ENCODE data around the gene CEND1. TPM values are rescaled to one million over a fixed set of nuclear protein-coding genes. Genes with fewer than 3 reads are reported as not detected.

The CEND1 gene
- under 1 TPM; 0.20 to 0.60 TPM for total RNA-seq

GRCh38 chr11:789943-790342, at the start of gene CEND1:
Gene CEND1, minus strand, starts transcription at chr11:790090. Its CDS starts 1,514 bp downstream, at chr11:788576.
- H3K4me3 Mint-ChIP-seq: no peak within 1 kb of the TSS

GRCh38 chr11:839280-839623, 49.4 kb upstream of the CEND1 start:
- H3K4me3 Mint-ChIP-seq: no peak overlapping the region
- ChIA-PET CTCF (no interaction called here), POLR2A (no interaction called here)
- H3K4me1 Mint-ChIP-seq: peaks cover 24% of the 10 kb centered on the region
- H3K27ac Mint-ChIP-seq: no peak overlapping the region
- peaks cover 2% of the 10 kb centered on the region for H3K27me3 Mint-ChIP-seq
- H3K36me3 Mint-ChIP-seq (ENCODE audit: low read depth): peaks cover 5% of the 10 kb centered on the region
- H3K9me3 Mint-ChIP-seq: no peaks in the 10 kb centered on the region
- no peak for DNase-seq

More at GRCh38 chr11:789943-790342, at the start of gene CEND1:
- POLR2A ChIA-PET: no interaction called here
- peak; percentile 47 for DNase-seq
- H3K27ac Mint-ChIP-seq: no peak within 1 kb of the TSS
- no peaks in the 10 kb centered on the region for H3K9me3 Mint-ChIP-seq
- no peaks in the 10 kb centered on the region for H3K27me3 Mint-ChIP-seq
- CTCF ChIA-PET: interaction anchor here (1.1 kb wide), 1 partner anchor 29 kb away, joined by 3 read pairs; the partner anchor contains the start of gene PNPLA2
- H3K36me3 Mint-ChIP-seq (ENCODE audit: low read depth): peaks cover 4% of the 10 kb centered on the region
- peaks cover 13% of the 10 kb centered on the region for H3K4me1 Mint-ChIP-seq

- peaks cover 26% of the 10 kb centered on the region for H3K4me1 Mint-ChIP-seq
- no peak overlapping the region for H3K27ac Mint-ChIP-seq
- H3K36me3 Mint-ChIP-seq (ENCODE audit: low read depth): peaks cover 5% of the 10 kb centered on the region
- POLR2A ChIA-PET: no interaction called here
- CTCF ChIA-PET: interaction anchor here (0.7 to 0.9 kb wide), 2 partner anchors 10 to 68 kb away, joined by 3 read pairs; no protein-coding TSS in a partner anchor
- H3K4me3 Mint-ChIP-seq: no peak overlapping the region
- no peak for DNase-seq
- H3K9me3 Mint-ChIP-seq: no peaks in the 10 kb centered on the region
- peaks cover 5% of the 10 kb centered on the region for H3K27me3 Mint-ChIP-seq
Observed at GRCh38 chr11:838441-839279, 48.8 kb upstream of the CEND1 start.

GRCh38 chr11:837990-838307, 48.1 kb upstream of the CEND1 start:
- no peak for DNase-seq
- ChIA-PET POLR2A (no interaction called here), CTCF (interaction anchor here (0.7 to 0.9 kb wide), 2 partner anchors 11 to 68 kb away, joined by 3 read pairs; no protein-coding TSS in a partner anchor)
- no peak overlapping the region for H3K27ac Mint-ChIP-seq
- H3K27me3 Mint-ChIP-seq: peaks cover 4% of the 10 kb centered on the region
- peaks cover 5% of the 10 kb centered on the region for H3K36me3 Mint-ChIP-seq (ENCODE audit: low read depth)
- no peaks in the 10 kb centered on the region for H3K9me3 Mint-ChIP-seq
- peaks cover 24% of the 10 kb centered on the region for H3K4me1 Mint-ChIP-seq
- H3K4me3 Mint-ChIP-seq: no peak overlapping the region

GRCh38 chr11:837189-837989, 47.5 kb upstream of the CEND1 start:
- Mint-ChIP-seq H3K4me1 (peaks cover 24% of the 10 kb centered on the region), H3K27me3 (peaks cover 4% of the 10 kb centered on the region), H3K27ac (no peak overlapping the region), H3K36me3 (ENCODE audit: low read depth) (peaks cover 5% of the 10 kb centered on the region), H3K9me3 (no peaks in the 10 kb centered on the region), H3K4me3 (no peak overlapping the region)
- CTCF ChIA-PET: interaction anchor here (0.9 kb wide), 1 partner anchor 11 kb away, joined by 3 read pairs; no protein-coding TSS in a partner anchor
- POLR2A ChIA-PET: no interaction called here
- DNase-seq: no peak

- H3K36me3 Mint-ChIP-seq (ENCODE audit: low read depth): peaks cover 5% of the 10 kb centered on the region
- DNase-seq: no peak
- peaks cover 27% of the 10 kb centered on the region for H3K4me1 Mint-ChIP-seq
- CTCF ChIA-PET: no interaction called here
- H3K27me3 Mint-ChIP-seq: peaks cover 8% of the 10 kb centered on the region
- no peak overlapping the region for H3K27ac Mint-ChIP-seq
- H3K9me3 Mint-ChIP-seq: no peaks in the 10 kb centered on the region
- H3K4me3 Mint-ChIP-seq: no peak overlapping the region
- POLR2A ChIA-PET: no interaction called here
Observed at GRCh38 chr11:836700-837099, 46.8 kb upstream of the CEND1 start.

- H3K9me3 Mint-ChIP-seq: no peaks in the 10 kb centered on the region
- no peak overlapping the region for H3K27ac Mint-ChIP-seq
- H3K27me3 Mint-ChIP-seq: peaks cover 12% of the 10 kb centered on the region
- H3K4me1 Mint-ChIP-seq: peaks cover 28% of the 10 kb centered on the region
- ChIA-PET POLR2A (no interaction called here), CTCF (interaction anchor here (5.5 kb wide), 1 partner anchor 11 kb away, joined by 19 read pairs; no protein-coding TSS in a partner anchor)
- H3K4me3 Mint-ChIP-seq: no peak overlapping the region
- H3K36me3 Mint-ChIP-seq (ENCODE audit: low read depth): peaks cover 5% of the 10 kb centered on the region
- DNase-seq: no peak
Observed at GRCh38 chr11:836274-836673, 46.4 kb upstream of the CEND1 start.

GRCh38 chr11:834371-835316, 44.8 kb upstream of the CEND1 start:
- Mint-ChIP-seq H3K27me3 (peaks cover 23% of the 10 kb centered on the region), H3K4me1 (peaks cover 19% of the 10 kb centered on the region), H3K27ac (no peak overlapping the region), H3K9me3 (no peaks in the 10 kb centered on the region), H3K36me3 (ENCODE audit: low read depth) (peaks cover 2% of the 10 kb centered on the region), H3K4me3 (peak overlapping the region; percentile 67)
- DNase-seq: no peak
- CTCF ChIA-PET: interaction anchor here (1.1 to 5.5 kb wide), 4 partner anchors 13 to 37 kb away, joined by 3 to 19 read pairs (median 4); partner anchors contain the start of gene PNPLA2
- POLR2A ChIA-PET: no interaction called here

- no peaks in the 10 kb centered on the region for H3K9me3 Mint-ChIP-seq
- H3K36me3 Mint-ChIP-seq (ENCODE audit: low read depth): peaks cover 2% of the 10 kb centered on the region
- CTCF ChIA-PET: interaction anchor here (1.1 to 5.5 kb wide), 3 partner anchors 14 to 36 kb away, joined by 3 to 19 read pairs (median 3); no protein-coding TSS in a partner anchor
- H3K27ac Mint-ChIP-seq: no peak overlapping the region
- H3K4me3 Mint-ChIP-seq: peak overlapping the region; percentile 67
- POLR2A ChIA-PET: no interaction called here
- H3K4me1 Mint-ChIP-seq: peaks cover 27% of the 10 kb centered on the region
- H3K27me3 Mint-ChIP-seq: peaks cover 30% of the 10 kb centered on the region
- no peak for DNase-seq
Observed at GRCh38 chr11:833849-834311, 44.0 kb upstream of the CEND1 start.

- peak; percentile 29 for DNase-seq
- ChIA-PET POLR2A (no interaction called here), CTCF (interaction anchor here (1.3 to 5.5 kb wide), 4 partner anchors 8 to 21 kb away, joined by 3 to 19 read pairs (median 5); no protein-coding TSS in a partner anchor)
- peak overlapping the region; percentile 67 for H3K4me3 Mint-ChIP-seq
- H3K36me3 Mint-ChIP-seq (ENCODE audit: low read depth): no peaks in the 10 kb centered on the region
- no peaks in the 10 kb centered on the region for H3K9me3 Mint-ChIP-seq
- no peak overlapping the region for H3K27ac Mint-ChIP-seq
- peaks cover 37% of the 10 kb centered on the region for H3K27me3 Mint-ChIP-seq
- H3K4me1 Mint-ChIP-seq: peaks cover 32% of the 10 kb centered on the region
Observed at GRCh38 chr11:833114-833791, 43.4 kb upstream of the CEND1 start.

- ChIA-PET POLR2A (no interaction called here), CTCF (interaction anchor here (1.1 to 5.5 kb wide), 4 partner anchors 9 to 24 kb away, joined by 3 to 19 read pairs (median 6); no protein-coding TSS in a partner anchor)
- DNase-seq: peak; percentile 51
- Mint-ChIP-seq H3K4me1 (peaks cover 38% of the 10 kb centered on the region), H3K9me3 (no peaks in the 10 kb centered on the region), H3K36me3 (ENCODE audit: low read depth) (no peaks in the 10 kb centered on the region), H3K27ac (no peak within 1 kb of the TSS), H3K4me3 (peak within 1 kb of the TSS; percentile 67), H3K27me3 (peaks cover 43% of the 10 kb centered on the region)
Observed at GRCh38 chr11:832529-833113, 42.7 kb upstream of the CEND1 start, which contains the start of gene CD151. Gene CD151, plus strand, starts transcription at chr11:832952. Its CDS starts 3,118 bp downstream, at chr11:836070.

Data from activated CD4-positive, alpha-beta T cell treated with anti-CD3 and anti-CD28 coated beads, Interleukin-2, amount 10 ng/mL, durations not matched to agents 7 days and 5 days (primary cell).